ENCODE measurements around the gene SPRY2.

DNA sequence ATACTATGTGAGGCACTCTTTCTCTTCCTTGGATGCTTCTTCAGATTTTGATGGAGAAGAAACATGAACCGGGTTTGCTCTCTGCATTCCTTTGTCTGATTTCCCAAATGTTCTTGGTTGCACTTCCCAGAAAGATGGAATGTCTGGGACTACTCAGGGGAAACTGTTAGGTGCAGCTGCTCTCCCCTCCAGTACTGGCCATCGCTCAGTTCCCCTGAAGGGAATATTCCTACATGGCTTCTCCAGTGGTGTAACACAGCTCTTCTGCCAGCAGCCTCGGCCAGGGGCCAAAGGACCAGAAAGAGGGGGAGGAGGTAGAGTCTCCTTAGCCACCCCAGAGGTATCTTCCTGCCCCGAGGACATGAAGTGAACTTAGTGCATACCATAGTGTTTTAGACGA is 33.5 kb upstream of the SPRY2 start:
- TF ChIP-seq, protein P1, sequence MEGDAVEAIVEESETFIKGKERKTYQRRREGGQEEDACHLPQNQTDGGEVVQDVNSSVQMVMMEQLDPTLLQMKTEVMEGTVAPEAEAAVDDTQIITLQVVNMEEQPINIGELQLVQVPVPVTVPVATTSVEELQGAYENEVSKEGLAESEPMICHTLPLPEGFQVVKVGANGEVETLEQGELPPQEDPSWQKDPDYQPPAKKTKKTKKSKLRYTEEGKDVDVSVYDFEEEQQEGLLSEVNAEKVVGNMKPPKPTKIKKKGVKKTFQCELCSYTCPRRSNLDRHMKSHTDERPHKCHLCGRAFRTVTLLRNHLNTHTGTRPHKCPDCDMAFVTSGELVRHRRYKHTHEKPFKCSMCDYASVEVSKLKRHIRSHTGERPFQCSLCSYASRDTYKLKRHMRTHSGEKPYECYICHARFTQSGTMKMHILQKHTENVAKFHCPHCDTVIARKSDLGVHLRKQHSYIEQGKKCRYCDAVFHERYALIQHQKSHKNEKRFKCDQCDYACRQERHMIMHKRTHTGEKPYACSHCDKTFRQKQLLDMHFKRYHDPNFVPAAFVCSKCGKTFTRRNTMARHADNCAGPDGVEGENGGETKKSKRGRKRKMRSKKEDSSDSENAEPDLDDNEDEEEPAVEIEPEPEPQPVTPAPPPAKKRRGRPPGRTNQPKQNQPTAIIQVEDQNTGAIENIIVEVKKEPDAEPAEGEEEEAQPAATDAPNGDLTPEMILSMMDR (IDR thresholded peaks at IDR 0.05; ENCODE audit: low read depth, low read length): no peak
- TF ChIP-seq EZH2phosphoT487 (IDR thresholded peaks at IDR 0.05; ENCODE audit: low read depth): no peak

All from OCI-LY3 (cell line).